IPS-15b (cell line): ENCODE results near the gene ATP4A.

Experiments
- H3K27me3 ChIP-seq: one replicate; pipeline ENCODE4 v1.6.1; 2013; ENCODE audit warnings: low read length; ENCODE audit not compliant: control insufficient read depth, insufficient read depth
- H3K36me3 ChIP-seq: one replicate; pipeline ENCODE4 v1.6.1; 2013; ENCODE audit warnings: low read length; ENCODE audit not compliant: control insufficient read depth, insufficient read depth
- H3K4me1 ChIP-seq: one replicate; pipeline ENCODE4 v1.6.1; 2013; ENCODE audit warnings: mild to moderate bottlenecking, low read length; ENCODE audit not compliant: control insufficient read depth, insufficient read depth
- H3K4me3 ChIP-seq: one replicate; pipeline ENCODE4 v1.5.1; 2013; ENCODE audit warnings: low read depth, low read length
- H3K9ac ChIP-seq: one replicate; pipeline ENCODE4 v1.6.1; 2013; ENCODE audit warnings: low read depth, mild to moderate bottlenecking, low read length
- H3K9me3 ChIP-seq: one replicate; pipeline ENCODE4 v1.6.1; 2013; ENCODE audit warnings: mild to moderate bottlenecking, low read length; ENCODE audit not compliant: control insufficient read depth, insufficient read depth

Gene ATP4A

GRCh38 chr19:35512831-35513627 is 50.4 kb downstream of the ATP4A start:
- Histone ChIP-seq H3K36me3 (no peaks in the 10 kb centered on the region), H3K4me3 (peak overlapping the region; percentile 58), H3K27me3 (peaks cover 8% of the 10 kb centered on the region), H3K9ac (no peak overlapping the region), H3K9me3 (no peaks in the 10 kb centered on the region), H3K4me1 (peaks cover 4% of the 10 kb centered on the region)

DNA sequence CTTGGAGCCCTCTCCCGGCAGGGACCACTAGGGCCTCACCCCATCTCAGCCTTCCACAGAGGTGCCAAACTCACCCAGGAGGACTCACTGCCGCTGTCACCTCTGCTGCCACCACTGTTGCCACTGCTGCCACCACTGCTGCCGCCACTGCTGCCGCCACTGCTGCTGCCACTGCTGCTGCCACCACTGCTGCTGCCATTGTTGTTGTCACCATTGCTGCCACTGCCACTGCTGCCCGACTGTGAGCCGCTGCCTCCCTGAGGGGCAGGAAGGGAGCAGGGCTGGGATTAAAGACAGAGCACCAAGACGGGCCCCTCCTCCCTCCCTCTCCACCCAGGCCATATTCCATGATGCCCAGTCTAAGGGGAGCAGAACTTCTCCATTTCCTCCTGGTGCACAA is 52.1 kb downstream of the ATP4A start:
- Histone ChIP-seq H3K27me3 (peaks cover 8% of the 10 kb centered on the region), H3K4me1 (peaks cover 6% of the 10 kb centered on the region), H3K36me3 (peaks cover 2% of the 10 kb centered on the region)

GRCh38 chr19:35510626-35510964 is 52.9 kb downstream of the ATP4A start:
- H3K9ac ChIP-seq, result no peak overlapping the region
- peak overlapping the region; percentile 98 for H3K4me3 ChIP-seq
- H3K36me3 ChIP-seq, result peaks cover 9% of the 10 kb centered on the region
- no peaks in the 10 kb centered on the region for H3K9me3 ChIP-seq
- H3K4me1 ChIP-seq, result peaks cover 6% of the 10 kb centered on the region
- H3K27me3 ChIP-seq, result peaks cover 8% of the 10 kb centered on the region

More for the DNA sequence above, 52.1 kb downstream of the ATP4A start:
- H3K9ac ChIP-seq, result no peak overlapping the region
- no peak overlapping the region for H3K4me3 ChIP-seq
- H3K9me3 ChIP-seq, result no peaks in the 10 kb centered on the region

DNA sequence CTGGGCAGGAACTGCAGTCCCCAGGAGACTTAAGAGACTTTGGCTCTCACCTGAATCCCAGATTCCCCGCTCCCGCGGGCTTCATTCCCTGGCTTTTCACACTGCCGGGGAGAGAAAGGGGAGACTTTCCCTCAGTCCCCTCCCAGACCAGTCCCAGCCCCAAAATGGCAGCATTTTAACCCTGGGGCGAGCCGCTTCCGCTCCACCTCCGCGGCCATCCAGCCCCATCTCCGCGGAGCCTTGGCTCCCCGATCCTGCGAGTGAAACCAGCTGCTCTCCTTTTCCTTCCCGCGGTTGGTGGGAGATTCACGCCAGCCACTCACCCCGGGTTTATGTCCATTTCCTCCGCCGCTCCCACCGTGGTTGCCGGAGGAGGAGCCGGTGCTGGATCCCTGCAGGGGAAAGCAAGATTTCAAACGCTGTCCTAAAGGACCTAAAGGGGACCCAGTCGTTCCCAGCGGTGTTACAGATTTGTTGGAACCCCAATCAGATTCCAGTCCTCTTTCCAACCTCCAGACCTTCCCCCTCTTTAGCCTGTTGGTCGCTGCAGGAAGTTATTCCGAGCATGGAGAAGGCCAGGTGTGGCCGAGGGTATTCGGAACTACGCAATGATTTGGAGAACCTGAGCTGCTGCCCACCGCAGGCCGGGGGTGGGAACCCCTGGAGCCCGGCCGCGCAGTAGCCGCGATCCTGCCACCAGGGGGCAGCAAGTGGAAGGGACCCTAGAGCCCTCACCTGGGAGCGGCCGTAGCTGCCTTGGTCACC is 53.4 kb downstream of the ATP4A start:
- H3K9me3 ChIP-seq, result no peaks in the 10 kb centered on the region
- H3K4me1 ChIP-seq, result peaks cover 6% of the 10 kb centered on the region
- H3K36me3 ChIP-seq, result peaks cover 15% of the 10 kb centered on the region
- H3K27me3 ChIP-seq, result peaks cover 8% of the 10 kb centered on the region
- H3K9ac ChIP-seq, result peak overlapping the region; percentile 97
- peak overlapping the region; percentile 98 for H3K4me3 ChIP-seq

DNA sequence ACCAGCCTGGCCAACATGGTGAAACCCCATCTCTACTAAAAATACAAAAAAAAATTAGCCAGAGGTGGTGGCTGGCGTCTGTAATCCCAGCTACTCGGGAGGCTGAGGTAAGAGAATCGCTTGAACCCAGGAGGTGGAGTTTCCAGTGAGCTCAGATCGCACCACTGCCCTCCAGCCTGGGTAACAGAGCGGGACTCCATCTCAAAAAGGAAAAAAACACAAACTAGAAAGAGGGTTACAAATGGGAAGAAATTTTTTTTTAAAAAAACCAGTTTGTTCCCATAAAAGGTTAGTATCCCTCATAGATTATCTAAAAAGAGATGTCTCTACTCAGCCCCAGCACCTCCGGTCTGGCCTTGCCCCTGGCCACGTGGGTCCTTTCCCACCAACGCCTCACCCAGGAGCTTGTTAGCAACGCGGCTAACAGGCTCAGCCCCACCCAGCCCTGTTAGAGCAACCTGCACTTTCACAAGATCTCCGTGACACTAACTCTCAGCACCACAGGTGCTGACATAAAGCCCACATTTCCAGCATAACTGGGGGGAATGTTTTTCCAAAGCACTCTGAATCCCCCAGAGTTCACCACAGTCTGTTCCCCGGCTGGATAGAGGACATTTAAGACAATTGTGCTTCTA is 54.3 kb downstream of the ATP4A start:
- Histone ChIP-seq H3K9ac (peak overlapping the region; percentile 97), H3K9me3 (no peaks in the 10 kb centered on the region), H3K4me3 (peak overlapping the region; percentile 98), H3K27me3 (peaks cover 8% of the 10 kb centered on the region), H3K4me1 (peaks cover 6% of the 10 kb centered on the region), H3K36me3 (peaks cover 21% of the 10 kb centered on the region)

DNA sequence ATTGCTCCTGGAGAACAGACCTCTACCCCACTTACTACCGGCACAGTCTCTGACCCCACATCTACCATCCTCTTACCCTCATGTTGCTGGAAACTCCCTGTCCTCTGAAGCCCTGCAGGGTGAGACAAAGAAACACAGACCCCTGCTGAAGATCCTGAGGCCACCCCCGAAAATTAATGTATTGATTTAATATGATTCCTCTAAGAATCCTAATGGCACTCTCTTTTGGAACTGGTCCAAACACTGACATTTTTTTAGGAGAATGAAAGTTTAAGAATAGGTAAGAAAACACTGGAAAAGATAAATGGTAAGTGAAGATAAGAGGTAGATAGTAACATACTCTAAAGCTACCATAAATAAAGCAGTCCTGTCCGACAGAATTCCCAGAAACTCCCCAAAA is 55.3 kb downstream of the ATP4A start:
- no peaks in the 10 kb centered on the region for H3K9me3 ChIP-seq
- H3K9ac ChIP-seq, result no peak overlapping the region
- H3K4me1 ChIP-seq, result peaks cover 2% of the 10 kb centered on the region
- H3K36me3 ChIP-seq, result peaks cover 27% of the 10 kb centered on the region
- H3K27me3 ChIP-seq, result peaks cover 8% of the 10 kb centered on the region
- peak overlapping the region; percentile 98 for H3K4me3 ChIP-seq

GRCh38 chr19:35507561-35507960 is 55.9 kb downstream of the ATP4A start:
- H3K27me3 ChIP-seq, result peaks cover 8% of the 10 kb centered on the region
- peaks cover 33% of the 10 kb centered on the region for H3K36me3 ChIP-seq
- H3K4me1 ChIP-seq, result peaks cover 2% of the 10 kb centered on the region
- no peaks in the 10 kb centered on the region for H3K9me3 ChIP-seq
- H3K4me3 ChIP-seq, result no peak overlapping the region
- H3K9ac ChIP-seq, result no peak overlapping the region

GRCh38 chr19:35506011-35506410 is 57.4 kb downstream of the ATP4A start:
- Histone ChIP-seq H3K9me3 (no peaks in the 10 kb centered on the region), H3K4me3 (no peak overlapping the region), H3K9ac (no peak overlapping the region), H3K4me1 (peaks cover 2% of the 10 kb centered on the region), H3K36me3 (peaks cover 42% of the 10 kb centered on the region), H3K27me3 (peaks cover 3% of the 10 kb centered on the region)

DNA sequence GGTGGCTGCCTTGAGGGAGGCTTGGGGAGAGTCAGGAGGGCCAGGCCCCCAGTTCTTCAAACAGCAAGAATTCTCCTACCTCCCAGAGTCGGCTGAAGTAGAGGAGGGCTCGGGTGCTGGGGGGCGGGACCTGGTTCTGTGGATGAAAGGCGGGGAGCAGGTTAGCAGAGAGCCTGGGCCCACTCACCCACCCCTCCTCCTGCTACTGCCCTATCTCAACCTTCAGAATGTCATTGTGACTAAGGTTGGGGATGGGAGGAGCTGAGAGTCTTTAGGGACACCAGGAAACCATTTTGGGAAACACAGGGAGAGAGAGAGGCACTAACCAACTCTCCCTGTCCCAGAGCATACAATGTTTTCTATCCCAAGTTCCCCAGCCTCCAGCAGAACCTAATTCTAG is 60.7 kb downstream of the ATP4A start:
- peaks cover 65% of the 10 kb centered on the region for H3K36me3 ChIP-seq
- no peaks in the 10 kb centered on the region for H3K9me3 ChIP-seq
- no peak overlapping the region for H3K4me3 ChIP-seq
- H3K4me1 ChIP-seq, result peaks cover under 1% of the 10 kb centered on the region
- no peaks in the 10 kb centered on the region for H3K27me3 ChIP-seq
- no peak overlapping the region for H3K9ac ChIP-seq

DNA sequence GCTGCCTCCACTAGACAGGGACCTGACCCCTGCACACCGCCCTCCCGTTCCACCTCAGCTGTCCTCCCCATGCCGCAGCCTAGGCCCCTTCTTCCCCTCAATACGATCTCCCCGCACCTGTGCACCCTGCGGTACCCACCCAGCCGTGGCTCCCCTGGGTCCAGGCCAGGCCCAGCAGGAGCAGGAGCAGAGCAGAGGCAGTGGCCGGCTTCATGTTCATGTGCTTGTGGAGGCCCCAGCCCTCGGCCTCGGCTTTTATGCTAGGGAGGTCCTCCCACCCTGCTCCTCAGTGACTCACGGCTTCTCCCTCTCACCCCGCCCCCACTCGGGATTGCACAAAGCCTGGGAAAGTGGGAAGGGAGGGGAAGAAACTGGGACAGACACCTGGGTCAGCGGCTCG is 61.8 kb downstream of the ATP4A start:
- H3K9me3 ChIP-seq, result no peaks in the 10 kb centered on the region
- H3K4me3 ChIP-seq, result no peak overlapping the region
- peaks cover 65% of the 10 kb centered on the region for H3K36me3 ChIP-seq
- H3K27me3 ChIP-seq, result no peaks in the 10 kb centered on the region
- no peak overlapping the region for H3K9ac ChIP-seq
- H3K4me1 ChIP-seq, result no peaks in the 10 kb centered on the region

DNA sequence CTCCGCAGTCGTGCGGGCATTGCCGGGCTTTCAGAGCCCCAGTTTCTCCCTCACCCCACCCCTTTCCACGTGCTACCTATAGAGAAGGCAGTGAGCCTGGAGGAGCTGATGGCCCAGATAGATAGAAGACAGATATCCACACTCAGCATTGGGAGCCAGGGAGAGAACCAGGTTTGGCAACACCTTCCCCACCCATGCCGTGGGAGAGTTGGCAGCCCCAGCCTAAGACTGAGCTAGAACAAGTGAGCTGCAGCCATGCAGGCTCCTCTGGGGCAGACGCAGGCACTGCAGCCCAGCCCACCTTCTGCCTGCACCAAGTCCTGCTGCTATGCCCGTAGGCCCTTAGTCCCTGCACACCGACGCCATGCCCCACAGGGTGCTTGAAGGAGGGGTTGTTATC is 62.8 kb downstream of the ATP4A start:
- Histone ChIP-seq H3K36me3 (peaks cover 56% of the 10 kb centered on the region), H3K9me3 (no peaks in the 10 kb centered on the region), H3K4me3 (no peak overlapping the region), H3K9ac (no peak overlapping the region), H3K4me1 (no peaks in the 10 kb centered on the region), H3K27me3 (no peaks in the 10 kb centered on the region)
